ENCODE measurements around the gene LIMCH1.

- TF ChIP-seq CTCF (IDR thresholded peaks at IDR 0.05; ENCODE audit: control extremely low read depth in 1 of 3, insufficient read depth in 1 of 3, low read depth in 1 of 3, low read length in 3 of 3) = no peak
- no peak for TF ChIP-seq USF2 (IDR thresholded peaks at IDR 0.05; ENCODE audit: low read length)
- no peak for TF ChIP-seq GABPA (IDR thresholded peaks at IDR 0.05; ENCODE audit: borderline replicate concordance, insufficient read depth, low read length)
- TF ChIP-seq CHD2 (IDR thresholded peaks at IDR 0.05; ENCODE audit: low read length) = no peak
- TF ChIP-seq TAF1 (IDR thresholded peaks at IDR 0.05; ENCODE audit: low read depth, low read length) = no peak
- TF ChIP-seq POLR2A (IDR thresholded peaks at IDR 0.05; ENCODE audit: control extremely low read depth in 1 of 2, low read depth in 2 of 2, low read length in 2 of 2) = no peak
- TF ChIP-seq CEBPB (IDR thresholded peaks at IDR 0.05; ENCODE audit: low read depth, low read length) = no peak
- no peak for TF ChIP-seq CHD1 (IDR thresholded peaks at IDR 0.05; ENCODE audit: low read depth, low read length)
- no peak for TF ChIP-seq SRF (IDR thresholded peaks at IDR 0.05; ENCODE audit: low read depth, low read length)
- no peak for TF ChIP-seq ZNF274 (IDR thresholded peaks at IDR 0.05; ENCODE audit: borderline replicate concordance, extremely low read depth, low read length)
- TF ChIP-seq EZH2 (IDR thresholded peaks at IDR 0.05; ENCODE audit: low read depth, low read length, severe bottlenecking) = no peak
- TF ChIP-seq POLR2AphosphoS5 (IDR thresholded peaks at IDR 0.05; ENCODE audit: low read depth, low read length) = no peak
- TF ChIP-seq SIRT6 (IDR thresholded peaks at IDR 0.05; ENCODE audit: low read length) = no peak
- no peak for TF ChIP-seq BRCA1 (IDR thresholded peaks at IDR 0.05; ENCODE audit: low read depth, low read length)
Observed at GRCh38 chr4:41548305-41548880, 10.4 kb downstream of the LIMCH1 start.
